LoVo (cell line): ENCODE data around the gene LONRF3.
"Not testable (repeated sequence)": the region's sequence is repeated elsewhere in the genome, so short reads cannot be mapped to it uniquely, and the experiment has no call there.

Experiments used
- DNase-seq: peaks from one replicate; pipeline ENCODE4 v3.0.0-alpha.2; 2016; ENCODE audit warnings: low spot score

LONRF3 gene

DNA sequence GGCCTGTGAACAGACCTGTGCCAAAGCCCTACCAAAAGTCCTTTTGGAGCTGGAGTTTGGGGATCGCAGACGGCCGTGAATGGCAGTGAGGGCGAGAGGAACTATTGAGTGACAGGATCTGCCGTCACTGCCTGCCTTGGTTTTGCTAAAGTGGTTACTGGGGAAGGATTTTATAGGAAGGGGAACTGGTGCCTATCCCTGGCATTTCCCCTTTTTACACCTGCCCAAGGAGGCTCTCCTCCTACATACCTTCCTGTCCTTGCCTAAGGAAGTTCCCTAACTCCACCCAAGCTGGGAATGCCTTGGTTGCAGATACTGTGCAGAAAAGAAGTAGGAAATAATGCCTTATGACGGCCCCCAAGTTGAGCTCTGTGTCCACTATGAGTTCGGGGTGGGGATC, 14.5 kb downstream of the LONRF3 start:
- no peak for DNase-seq

DNA sequence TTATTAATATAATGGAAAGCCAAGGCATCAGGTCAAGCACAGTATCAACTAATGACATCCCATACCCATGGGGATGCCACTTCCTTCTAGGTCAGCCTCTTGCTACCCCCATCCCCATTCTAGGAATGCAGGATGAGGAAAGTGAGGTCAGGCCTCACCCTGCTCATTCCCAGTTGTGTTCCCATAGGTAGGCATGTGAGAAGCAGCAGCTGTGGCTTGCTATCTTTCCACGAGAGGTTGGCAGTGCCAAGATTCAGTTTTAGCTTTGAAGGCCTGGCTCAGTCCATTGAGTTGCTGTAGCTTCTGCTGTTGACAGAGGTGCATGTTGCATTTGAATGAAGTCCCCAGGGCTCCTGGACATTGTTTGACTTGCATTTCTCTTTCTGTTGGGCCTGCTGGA, 15.5 kb downstream of the LONRF3 start:
- DNase-seq = no peak

DNA sequence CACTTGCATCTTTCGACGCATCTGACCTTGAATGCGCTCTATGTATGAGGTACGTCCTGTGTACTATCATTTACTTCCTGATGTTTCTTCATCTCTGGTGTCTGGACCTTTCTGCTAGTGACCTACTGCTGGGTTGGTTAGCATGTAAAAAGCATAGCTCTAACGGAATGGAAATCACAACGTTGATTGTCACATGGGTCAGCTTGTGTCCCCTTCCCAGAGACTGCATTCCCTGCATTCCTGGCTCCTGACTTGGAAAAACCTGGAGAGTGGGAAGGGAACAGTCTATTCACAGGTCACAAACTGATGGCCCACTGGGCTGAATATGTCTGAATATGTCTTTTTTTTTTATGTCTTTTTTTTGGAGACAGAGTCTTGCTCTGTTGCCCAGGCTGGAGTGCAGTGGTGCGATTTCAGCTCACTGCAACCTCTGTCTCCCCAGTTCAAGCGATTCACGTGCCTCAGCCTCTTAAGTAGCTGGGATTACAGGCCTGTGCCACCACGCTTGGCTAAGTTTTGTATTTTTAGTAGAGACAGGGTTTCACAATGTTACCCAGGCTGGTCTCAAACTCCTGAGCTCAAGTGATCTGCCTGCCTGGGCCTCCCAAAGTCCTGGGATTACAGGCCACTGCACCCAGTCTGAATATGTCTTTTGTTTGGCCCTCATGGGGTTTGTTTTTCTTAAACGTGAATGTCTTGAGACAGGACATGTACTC, 16.3 kb downstream of the LONRF3 start:
- DNase-seq = no peak

GRCh38 chrX:118992441-118993121, 18.2 kb downstream of the LONRF3 start:
- not testable (repeated sequence) for DNase-seq

GRCh38 chrX:119003462-119003861, 29.0 kb downstream of the LONRF3 start:
- DNase-seq = no peak

- DNase-seq = peak; percentile 18
Measured at GRCh38 chrX:119004920-119005524, 30.6 kb downstream of the LONRF3 start.

DNA sequence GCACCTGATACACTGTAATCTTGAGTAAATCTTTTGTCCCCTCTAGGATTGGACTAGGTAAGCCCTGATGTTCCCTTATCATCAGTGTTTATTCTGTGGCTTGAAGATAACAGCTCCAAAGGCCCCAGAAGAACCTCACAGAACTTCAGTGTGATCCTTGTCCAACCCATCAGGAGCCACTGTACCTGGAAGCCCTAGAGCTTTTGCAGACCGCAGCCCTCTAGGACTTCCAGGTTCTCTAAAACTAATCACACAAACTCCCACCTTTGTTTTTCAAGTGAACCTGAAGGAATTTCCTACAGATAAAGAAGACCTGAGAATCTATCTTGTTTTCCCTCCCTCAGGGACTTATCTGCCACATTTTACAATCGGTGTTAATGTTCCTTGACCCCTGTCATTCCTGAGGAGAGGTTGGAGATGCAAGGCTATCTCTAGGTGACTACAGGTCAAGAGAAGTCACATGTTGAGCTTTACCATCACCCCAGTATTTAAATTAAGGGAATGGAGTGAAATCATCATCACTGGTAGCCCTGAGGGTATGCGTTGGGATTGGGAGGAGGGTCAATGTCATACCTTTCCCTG, 32.9 kb downstream of the LONRF3 start:
- DNase-seq = no peak

DNA sequence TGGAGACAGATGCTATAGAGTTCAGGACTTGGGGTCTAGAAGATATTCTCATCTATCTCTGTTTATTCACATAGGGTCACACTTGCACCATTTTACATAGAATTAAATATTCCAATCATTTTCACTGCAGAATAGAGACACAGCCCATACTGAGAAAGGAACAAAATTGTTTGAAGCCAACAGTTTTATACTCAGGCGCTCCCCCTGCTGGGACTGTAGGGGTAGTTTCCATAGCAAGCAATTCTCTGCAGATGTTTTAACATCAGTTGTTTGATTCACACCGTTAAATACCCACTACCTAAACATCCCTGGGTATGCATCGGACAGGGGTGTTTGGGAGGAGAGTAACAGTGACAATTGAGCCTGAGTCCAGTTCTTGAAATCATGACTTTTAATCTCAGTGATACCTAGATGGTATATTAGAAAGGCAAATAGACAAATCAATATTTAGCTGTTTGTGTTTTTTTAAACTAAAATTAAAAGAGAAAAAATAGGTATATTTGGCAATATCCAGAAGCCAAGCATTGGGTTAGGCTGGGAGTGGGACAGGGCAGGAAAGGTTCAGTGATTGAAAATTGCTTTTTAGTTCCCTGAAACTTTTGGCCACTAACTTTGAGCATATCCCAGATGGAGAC, 33.8 kb downstream of the LONRF3 start:
- no peak for DNase-seq

- no peak for DNase-seq
Measured at GRCh38 chrX:119009071-119009470, 34.7 kb downstream of the LONRF3 start.

DNA sequence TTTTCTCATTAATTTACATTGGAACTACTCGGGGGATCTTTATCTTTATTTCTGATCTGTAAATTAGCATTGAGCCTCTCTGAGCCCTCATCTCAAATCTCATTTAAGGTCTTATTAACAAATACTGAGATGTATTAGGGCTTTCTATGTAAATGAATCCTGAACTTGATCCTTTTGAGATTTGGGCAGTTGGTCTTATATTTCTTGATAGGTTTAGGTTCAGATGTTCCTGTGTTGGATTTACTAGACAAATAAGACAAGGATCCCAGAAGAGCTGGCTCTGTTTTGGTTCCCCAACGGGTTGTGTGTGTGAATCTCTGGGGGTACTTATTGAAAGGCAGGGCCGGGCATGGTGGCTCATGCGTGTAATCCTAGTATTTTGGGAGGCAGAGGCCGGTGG, 36.1 kb downstream of the LONRF3 start:
- no peak for DNase-seq

DNA sequence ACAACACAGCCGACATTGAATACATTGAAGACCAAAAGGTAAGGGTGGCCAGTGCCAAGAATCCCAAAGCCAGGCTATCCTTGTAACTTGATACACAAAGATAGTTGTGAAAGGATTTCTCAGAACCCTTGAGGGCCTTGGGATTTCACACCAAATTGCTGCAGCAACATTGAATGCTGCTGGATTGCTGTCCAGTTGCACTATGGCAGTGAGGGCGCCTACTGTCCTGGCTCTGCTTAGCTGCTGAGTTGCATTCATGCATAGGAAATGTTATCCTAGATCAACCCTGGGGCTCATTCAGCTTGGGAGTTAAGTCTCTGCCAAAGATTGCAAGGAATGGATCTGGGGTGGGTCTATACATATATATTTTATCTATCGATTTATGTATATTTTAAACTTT, 38.7 kb downstream of the LONRF3 start:
- DNase-seq = no peak

- peak; percentile 20 for DNase-seq
Measured at GRCh38 chrX:119015407-119016237, 41.2 kb downstream of the LONRF3 start.

- DNase-seq = no peak
Measured at GRCh38 chrX:119017077-119017476, 42.7 kb downstream of the LONRF3 start.

DNA sequence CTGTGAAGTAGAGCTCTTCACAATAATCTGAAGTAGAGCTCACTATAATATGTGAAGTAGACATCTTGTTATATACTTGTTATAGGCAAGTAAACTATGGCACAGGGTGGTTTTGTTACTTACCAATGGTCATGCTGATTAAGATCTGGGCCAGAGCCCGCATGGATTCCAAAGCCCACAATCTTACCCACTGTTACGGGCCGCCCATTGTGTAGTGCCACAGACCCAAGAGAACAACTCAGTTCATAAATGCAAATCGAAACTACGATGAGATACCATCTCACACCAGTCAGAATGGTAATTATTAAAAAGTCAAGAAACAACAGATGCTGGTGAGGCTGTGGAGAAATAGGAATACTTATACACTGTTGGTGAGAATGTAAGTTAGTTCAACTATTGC, 51.5 kb downstream of the LONRF3 start:
- no peak for DNase-seq

DNA sequence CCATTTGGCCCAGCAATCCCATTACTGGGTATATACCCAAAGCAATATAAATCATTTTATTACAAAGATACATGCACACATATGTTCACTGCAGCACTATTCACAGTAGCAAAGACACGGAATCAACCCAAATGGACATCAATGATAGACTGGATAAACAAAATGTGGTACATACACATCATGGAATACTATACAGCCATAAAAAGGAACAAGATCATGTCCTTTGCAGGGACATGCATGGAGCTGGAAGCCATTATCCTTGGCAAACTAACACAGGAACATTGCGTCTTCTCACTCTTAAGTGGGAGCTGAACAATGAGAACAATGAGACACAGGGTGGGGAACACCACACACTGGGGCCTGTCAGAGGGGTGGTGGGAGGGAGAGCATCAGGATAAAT, 51.9 kb downstream of the LONRF3 start:
- not testable (repeated sequence) for DNase-seq

- not testable (repeated sequence) for DNase-seq
Measured at GRCh38 chrX:119027960-119028732, 53.7 kb downstream of the LONRF3 start.

GRCh38 chrX:119028733-119029330, 54.4 kb downstream of the LONRF3 start:
- no peak for DNase-seq

- not testable (repeated sequence) for DNase-seq
Measured at GRCh38 chrX:119029656-119030055, 55.2 kb downstream of the LONRF3 start.

- DNase-seq = no peak
Measured at GRCh38 chrX:119030990-119031389, 56.6 kb downstream of the LONRF3 start.
